ENCODE data around the gene IL1RAP.
"Not testable (repeated sequence)": the region's sequence is repeated elsewhere in the genome, so short reads cannot be mapped to it uniquely, and the experiment has no call there.

Gene IL1RAP

GRCh38 chr3:190655933-190656332 is 142.0 kb downstream of the IL1RAP start:
- no peak for DNase-seq (ENCODE audit: low read depth, low spot score)

- no peak for DNase-seq (ENCODE audit: low read depth, low spot score)
Measured at GRCh38 chr3:190658106-190658505, 144.2 kb downstream of the IL1RAP start.

- no peak for DNase-seq (ENCODE audit: low read depth, low spot score)
Measured at GRCh38 chr3:190666821-190667220, 152.9 kb downstream of the IL1RAP start.

- DNase-seq (ENCODE audit: low read depth, low spot score): no peak
Measured at GRCh38 chr3:190671658-190672057, 157.8 kb downstream of the IL1RAP start.

- DNase-seq (ENCODE audit: low read depth, low spot score): no peak
Measured at GRCh38 chr3:190673148-190673547, 159.3 kb downstream of the IL1RAP start.

GRCh38 chr3:190676481-190676880 is 162.6 kb downstream of the IL1RAP start:
- no peak for DNase-seq (ENCODE audit: low read depth, low spot score)

GRCh38 chr3:190677001-190677400 is 163.1 kb downstream of the IL1RAP start:
- DNase-seq (ENCODE audit: low read depth, low spot score): no peak

- DNase-seq (ENCODE audit: low read depth, low spot score): not testable (repeated sequence)
Measured at GRCh38 chr3:190677868-190678267, 164.0 kb downstream of the IL1RAP start.

GRCh38 chr3:190680691-190681090 is 166.8 kb downstream of the IL1RAP start:
- no peak for DNase-seq (ENCODE audit: low read depth, low spot score)

GRCh38 chr3:190684776-190685175 is 170.9 kb downstream of the IL1RAP start:
- DNase-seq (ENCODE audit: low read depth, low spot score): no peak

- DNase-seq (ENCODE audit: low read depth, low spot score): no peak
Measured at GRCh38 chr3:190686011-190686410, 172.1 kb downstream of the IL1RAP start.

- no peak for DNase-seq (ENCODE audit: low read depth, low spot score)
Measured at GRCh38 chr3:190690246-190690645, 176.4 kb downstream of the IL1RAP start.

GRCh38 chr3:190692256-190692655 is 178.4 kb downstream of the IL1RAP start:
- DNase-seq (ENCODE audit: low read depth, low spot score): no peak

- no peak for DNase-seq (ENCODE audit: low read depth, low spot score)
Measured at GRCh38 chr3:190694335-190695001, 180.6 kb downstream of the IL1RAP start.

- no peak for DNase-seq (ENCODE audit: low read depth, low spot score)
Measured at GRCh38 chr3:190695225-190695624, 181.3 kb downstream of the IL1RAP start.

- DNase-seq (ENCODE audit: low read depth, low spot score): no peak
Measured at GRCh38 chr3:190695994-190696393, 182.1 kb downstream of the IL1RAP start.

GRCh38 chr3:190696777-190697501 is 183.1 kb downstream of the IL1RAP start:
- DNase-seq (ENCODE audit: low read depth, low spot score): no peak

- no peak for DNase-seq (ENCODE audit: low read depth, low spot score)
Measured at GRCh38 chr3:190697502-190697830, 183.6 kb downstream of the IL1RAP start.

GRCh38 chr3:190697901-190698300 is 184.0 kb downstream of the IL1RAP start:
- DNase-seq (ENCODE audit: low read depth, low spot score): no peak

- DNase-seq (ENCODE audit: low read depth, low spot score): no peak
Measured at GRCh38 chr3:190699776-190700175, 185.9 kb downstream of the IL1RAP start.

- no peak for DNase-seq (ENCODE audit: low read depth, low spot score)
Measured at GRCh38 chr3:190701096-190701532, 187.2 kb downstream of the IL1RAP start.

- DNase-seq (ENCODE audit: low read depth, low spot score): no peak
Measured at GRCh38 chr3:190706582-190706981, 192.7 kb downstream of the IL1RAP start.
